K562 treated with DMSO at 1 percent for 4 hours (cell line): ENCODE measurements around the gene CLPTM1L. TPM values are rescaled to one million over a fixed set of nuclear protein-coding genes. Genes with fewer than 3 reads are reported as not detected.

Source experiments
- total RNA-seq: library from RNA; unstranded; fragments of 300-600 nt; gene quantifications from 2 replicates; pipeline ENCODE4 v1.2.3, GENCODE V29; 2022; ENCODE audit not compliant: insufficient read depth

Gene CLPTM1L, protein sequence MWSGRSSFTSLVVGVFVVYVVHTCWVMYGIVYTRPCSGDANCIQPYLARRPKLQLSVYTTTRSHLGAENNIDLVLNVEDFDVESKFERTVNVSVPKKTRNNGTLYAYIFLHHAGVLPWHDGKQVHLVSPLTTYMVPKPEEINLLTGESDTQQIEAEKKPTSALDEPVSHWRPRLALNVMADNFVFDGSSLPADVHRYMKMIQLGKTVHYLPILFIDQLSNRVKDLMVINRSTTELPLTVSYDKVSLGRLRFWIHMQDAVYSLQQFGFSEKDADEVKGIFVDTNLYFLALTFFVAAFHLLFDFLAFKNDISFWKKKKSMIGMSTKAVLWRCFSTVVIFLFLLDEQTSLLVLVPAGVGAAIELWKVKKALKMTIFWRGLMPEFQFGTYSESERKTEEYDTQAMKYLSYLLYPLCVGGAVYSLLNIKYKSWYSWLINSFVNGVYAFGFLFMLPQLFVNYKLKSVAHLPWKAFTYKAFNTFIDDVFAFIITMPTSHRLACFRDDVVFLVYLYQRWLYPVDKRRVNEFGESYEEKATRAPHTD
- total RNA-seq: 106 and 119 TPM in 2 replicates

DNA sequence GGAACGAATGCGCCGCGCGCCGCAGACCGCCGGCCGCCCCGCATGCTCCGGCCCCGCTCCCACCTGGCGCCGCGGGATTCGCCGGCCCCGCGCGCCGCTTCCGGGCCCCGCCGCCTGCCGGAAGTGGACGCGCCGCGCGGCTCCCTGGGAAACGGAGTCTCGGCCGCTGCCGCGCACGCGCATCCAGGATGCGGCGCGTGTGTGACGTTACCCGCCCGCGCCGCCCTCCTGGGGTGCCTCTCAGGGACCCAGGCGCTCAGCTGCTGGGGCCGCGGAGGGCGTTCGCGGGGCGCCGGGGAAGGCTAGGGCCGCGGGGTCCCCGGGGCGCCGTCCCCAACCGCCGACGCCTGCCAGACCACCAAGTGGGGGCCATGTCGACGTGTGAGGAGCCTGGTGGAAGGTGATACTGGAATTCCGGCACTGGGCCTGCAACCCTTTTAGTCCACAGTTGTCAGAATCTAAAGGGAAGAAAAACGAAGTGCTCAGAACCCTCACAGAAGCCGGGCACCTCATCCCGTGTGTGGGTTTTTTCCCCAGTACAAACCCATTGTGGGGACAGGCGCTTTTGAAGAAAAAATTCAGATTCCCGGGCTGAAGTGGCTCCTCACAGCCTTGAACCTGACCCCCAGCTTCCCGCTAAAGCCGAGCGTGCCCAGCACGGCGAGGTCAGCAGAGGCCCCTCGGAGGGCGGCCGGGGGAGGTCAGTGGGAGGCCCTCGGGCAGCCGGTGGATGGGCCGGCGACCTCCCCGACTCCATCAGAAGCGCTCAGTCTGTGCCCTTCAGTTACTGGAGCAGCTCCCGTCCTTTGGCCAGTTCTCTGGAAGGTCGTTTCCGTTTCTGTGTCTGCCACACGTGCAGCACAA, at the start of gene CLPTM1L:
Gene CLPTM1L (minus strand): TSS at position 125 of the 864 bp plus-strand sequence. CDS start 258 bp downstream, outside the sequence.

DNA sequence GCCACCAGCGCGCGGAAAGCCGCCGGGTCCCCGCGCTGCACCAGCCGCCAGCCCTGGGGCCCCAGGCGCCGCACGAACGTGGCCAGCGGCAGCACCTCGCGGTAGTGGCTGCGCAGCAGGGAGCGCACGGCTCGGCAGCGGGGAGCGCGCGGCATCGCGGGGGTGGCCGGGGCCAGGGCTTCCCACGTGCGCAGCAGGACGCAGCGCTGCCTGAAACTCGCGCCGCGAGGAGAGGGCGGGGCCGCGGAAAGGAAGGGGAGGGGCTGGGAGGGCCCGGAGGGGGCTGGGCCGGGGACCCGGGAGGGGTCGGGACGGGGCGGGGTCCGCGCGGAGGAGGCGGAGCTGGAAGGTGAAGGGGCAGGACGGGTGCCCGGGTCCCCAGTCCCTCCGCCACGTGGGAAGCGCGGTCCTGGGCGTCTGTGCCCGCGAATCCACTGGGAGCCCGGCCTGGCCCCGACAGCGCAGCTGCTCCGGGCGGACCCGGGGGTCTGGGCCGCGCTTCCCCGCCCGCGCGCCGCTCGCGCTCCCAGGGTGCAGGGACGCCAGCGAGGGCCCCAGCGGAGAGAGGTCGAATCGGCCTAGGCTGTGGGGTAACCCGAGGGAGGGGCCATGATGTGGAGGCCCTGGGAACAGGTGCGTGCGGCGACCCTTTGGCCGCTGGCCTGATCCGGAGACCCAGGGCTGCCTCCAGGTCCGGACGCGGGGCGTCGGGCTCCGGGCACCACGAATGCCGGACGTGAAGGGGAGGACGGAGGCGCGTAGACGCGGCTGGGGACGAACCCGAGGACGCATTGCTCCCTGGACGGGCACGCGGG, 49.9 kb downstream of the CLPTM1L start, which contains the start of gene TERT:
Gene TERT (minus strand): TSS at position 234 of the 815 bp plus-strand sequence. CDS start 79 bp downstream, at position 155.

Other genes with a start within 250 kb of the CLPTM1L start
- 4.1 and 7.3 TPM in 2 replicates for gene SLC12A7, start 233.0 kb downstream of the CLPTM1L start, total RNA-seq
- gene SLC6A19, start 143.5 kb downstream of the CLPTM1L start, total RNA-seq: 0.88 and 3.2 TPM in 2 replicates
- gene SLC6A18, start 119.7 kb downstream of the CLPTM1L start, total RNA-seq: not detected in 2 replicates
- gene TERT, start 50.0 kb downstream of the CLPTM1L start, total RNA-seq: 0.18 TPM in 1 of 2 replicates, not detected in the other
- not detected in 2 replicates for gene SLC6A3, start 100.3 kb upstream of the CLPTM1L start, total RNA-seq
- 15.0 and 16.1 TPM in 2 replicates for gene LPCAT1, start 178.9 kb upstream of the CLPTM1L start, total RNA-seq